Endothelial cell of umbilical vein (primary cell): Measurements from ENCODE around the gene SPRR2E. TPM values are rescaled to one million over a fixed set of nuclear protein-coding genes. Genes with fewer than 3 reads are reported as not detected.
"Not testable (repeated sequence)": the region's sequence is repeated elsewhere in the genome, so short reads cannot be mapped to it uniquely, and the experiment has no call there.

Source experiments
- BruUV-seq: library from RNA; stranded (reverse); fragments of 400-500 nt; replicated peaks from 2 replicates; lab custom pipeline; 2021; lab: Mats Ljungman, UMichigan
- CTCF ChIA-PET: fragments of 300-600, 350-600 bp; sonication (Branson Sonifier 250); formaldehyde crosslinking; loops from one replicate; lab custom pipeline; 2021; ENCODE audit warnings: antibody characterized with exemption, inconsistent platforms; lab: Charles Lee
- POLR2A ChIA-PET: fragments of 300-600, 350-600 bp; sonication (Branson Sonifier 250); formaldehyde crosslinking; loops from one replicate; lab custom pipeline; 2021; ENCODE audit warnings: antibody characterized with exemption, inconsistent platforms; lab: Charles Lee
- DNase-seq: peaks from one replicate; pipeline ENCODE4 v3.0.0-alpha.2; 2011; ENCODE audit warnings: low read depth, low spot score
- FAIRE-seq: peaks from 2 replicates; lab custom pipeline; 2011; peaks lifted over from hg19 to GRCh38; lab: Jason Lieb, UNC
- H2AFZ ChIP-seq: 2 replicates; pipeline ENCODE4 v1.6.0; 2012; ENCODE audit warnings: low read depth, low read length, control low read depth, inconsistent platforms
- H3K27ac ChIP-seq: 2 replicates; pipeline ENCODE4 v1.5.1; 2011; ENCODE audit warnings: low read depth, mild to moderate bottlenecking, control low read depth, low read length, moderate library complexity; ENCODE audit not compliant: insufficient read depth
- H3K27me3 ChIP-seq, 2 experiments: 2 replicates each; pipeline versions ENCODE4 v1.6.0 to v1.6.1; 2011; ENCODE audit warnings: low read length in 2 of 2, mixed read lengths in 1 of 2; ENCODE audit not compliant: control insufficient read depth in 2 of 2, insufficient read depth in 2 of 2
- H3K36me3 ChIP-seq, 2 experiments: 2 replicates in 1 of 2; 3 replicates in 1 of 2; pipeline ENCODE4 v1.5.1; 2011; ENCODE audit warnings: low read length in 2 of 2, mild to moderate bottlenecking in 1 of 2, moderate library complexity in 1 of 2; ENCODE audit not compliant: control insufficient read depth in 2 of 2, insufficient read depth in 2 of 2; ENCODE audit errors: extremely low read depth in 1 of 2
- H3K4me1 ChIP-seq: 3 replicates; pipeline ENCODE4 v1.5.1; 2011; ENCODE audit warnings: mild to moderate bottlenecking, low read length; ENCODE audit not compliant: control insufficient read depth, insufficient read depth; ENCODE audit errors: extremely low read depth
- H3K4me2 ChIP-seq: 2 replicates; pipeline ENCODE4 v1.6.1; 2011; ENCODE audit warnings: low read length, control low read depth, mixed read lengths; ENCODE audit not compliant: insufficient read depth
- H3K4me3 ChIP-seq, 3 experiments: fragments of 200-600 bp in 1 of 3; sonication (generic), shearing (Covaris generic) in 1 of 3; replicated peaks in 1 of 3; 2 replicates each; pipeline ENCODE4 v1.5.1; 2011 to 2016; ENCODE audit warnings: control low read depth in 3 of 3, low read length in 3 of 3, mild to moderate bottlenecking in 2 of 3, inconsistent platforms in 1 of 3, low read depth in 1 of 3, moderate library complexity in 1 of 3; ENCODE audit not compliant: insufficient read depth in 1 of 3
- H3K79me2 ChIP-seq: 2 replicates; pipeline ENCODE4 v1.6.0; 2012; ENCODE audit warnings: low read length, inconsistent platforms; ENCODE audit not compliant: control insufficient read depth, insufficient read depth
- H3K9ac ChIP-seq: replicated peaks from 2 replicates; pipeline ENCODE3; 2011; ENCODE audit warnings: low read length, control low read depth; ENCODE audit not compliant: insufficient read depth; ENCODE audit errors: extremely low read depth
- H3K9me1 ChIP-seq: replicated peaks from 3 replicates; pipeline ENCODE4 v1.6.0; 2011; ENCODE audit warnings: mild to moderate bottlenecking, low read length; ENCODE audit not compliant: control insufficient read depth, insufficient read depth; ENCODE audit errors: extremely low read depth
- H3K9me3 ChIP-seq: replicated peaks from 2 replicates; pipeline ENCODE4 v1.5.1; 2012; ENCODE audit warnings: low read length, inconsistent platforms; ENCODE audit not compliant: control insufficient read depth, insufficient read depth
- H4K20me1 ChIP-seq: replicated peaks from 2 replicates; pipeline ENCODE3; 2011; ENCODE audit warnings: mild to moderate bottlenecking, low read length; ENCODE audit not compliant: control insufficient read depth, insufficient read depth; ENCODE audit errors: extremely low read depth
- CTCF ChIP-seq, 2 donors: IDR thresholded peaks; 1 replicate in 1 of 2; 2 replicates in 1 of 2; pipeline ENCODE4 v1.5.1; 2011; ENCODE audit warnings: low read length in 2 of 2, mild to moderate bottlenecking in 2 of 2, moderate library complexity in 2 of 2, control low read depth in 1 of 2, inconsistent platforms in 1 of 2, low read depth in 1 of 2; ENCODE audit not compliant: insufficient read depth in 1 of 2; ENCODE audit errors: extremely low read depth in 1 of 2
- EZH2 ChIP-seq: IDR thresholded peaks from 2 replicates; pipeline ENCODE4 v1.6.1; 2012; ENCODE audit warnings: borderline replicate concordance, low read depth, mild to moderate bottlenecking, moderate library complexity, low read length, inconsistent platforms; ENCODE audit not compliant: severe bottlenecking
- FOS ChIP-seq: IDR thresholded peaks from 2 replicates; pipeline ENCODE4 v1.6.1; 2011; ENCODE audit warnings: mild to moderate bottlenecking, low read length, moderate library complexity, borderline replicate concordance; ENCODE audit not compliant: insufficient read depth
- GATA2 ChIP-seq: IDR thresholded peaks from 2 replicates; pipeline ENCODE4 v1.7.0; 2011; ENCODE audit warnings: low read depth, mild to moderate bottlenecking, moderate library complexity, mixed read lengths, low read length; ENCODE audit not compliant: insufficient read length, insufficient read depth
- JUN ChIP-seq: IDR thresholded peaks from 2 replicates; pipeline ENCODE4 v1.6.1; 2011; ENCODE audit warnings: borderline replicate concordance, low read depth; ENCODE audit not compliant: insufficient read length, insufficient read depth
- MAX ChIP-seq: IDR thresholded peaks from 2 replicates; pipeline ENCODE4 v1.6.1; 2011; ENCODE audit not compliant: insufficient read depth, insufficient read length
- MYC ChIP-seq: IDR thresholded peaks from one replicate; pipeline ENCODE4 v1.6.1; 2011; ENCODE audit warnings: mild to moderate bottlenecking, low read depth, low read length
- POLR2A ChIP-seq: IDR thresholded peaks from 2 replicates; pipeline ENCODE4 v1.6.1; 2012; ENCODE audit warnings: low read depth, mild to moderate bottlenecking, control low read depth, low read length
- POLR2AphosphoS5 ChIP-seq: IDR thresholded peaks from 2 replicates; pipeline ENCODE4 v1.6.1; 2012; ENCODE audit warnings: low read depth, mild to moderate bottlenecking, control low read depth, low read length, moderate library complexity; ENCODE audit not compliant: insufficient read depth
- dilution Hi-C: fragments of 300-500 bp; cut with MboI; formaldehyde crosslinking; loops from one replicate; pipeline ENCODE4 v1.15.0; 2019; ENCODE audit warnings: low sequenced_read_pairs; ENCODE audit not compliant: extremely low pct_ligation_motif_present
- intact Hi-C: fragments of 100-400 bp; cut with micrococcal nuclease; formaldehyde crosslinking; loops from one replicate; pipeline ENCODE4 v1.10.0; 2022
- polyA plus RNA-seq, 4 experiments: library from polyadenylated mRNA; depleted of rRNA in 3 of 4; stranded (reverse) in 3 of 4; unstranded in 1 of 4; fragments of >200 nt; gene quantifications; 2 replicates each; pipeline versions ENCODE4 v1.2.1 to v1.2.3, GENCODE V29; 2011 to 2012; ENCODE audit warnings: missing spikeins in 1 of 4
- total RNA-seq: library from RNA; stranded (reverse); gene quantifications from 2 replicates; pipeline ENCODE4 v1.2.3, GENCODE V29; 2021

SPRR2E gene
- total and polyA plus RNA-seq, 2 donors (not counting 3 experiments of a cell fraction or from before 2014, with no cell fraction given): not detected

GRCh38 chr1:153113416-153113815, 19.1 kb upstream of the SPRR2E start, which contains the start of gene SPRR2F:
TSS of gene SPRR2F (minus strand) at chr1:153113516. CDS start at chr1:153112733, 783 bp downstream.
- H3K36me3 ChIP-seq: no peaks in the 10 kb centered on the region
- no peaks in the 10 kb centered on the region for H3K9me3 ChIP-seq
- H3K4me1 ChIP-seq: no peaks in the 10 kb centered on the region
- no peaks in the 10 kb centered on the region for H3K9me1 ChIP-seq
- no peak within 1 kb of the TSS for H3K4me2 ChIP-seq
- no peaks in the 10 kb centered on the region for H3K79me2 ChIP-seq
- H3K4me3 ChIP-seq: no peak within 1 kb of the TSS
- H2AFZ ChIP-seq: no peak within 1 kb of the TSS
- ChIA-PET CTCF (no interaction called here), POLR2A (no interaction called here)
- dilution Hi-C loops: no loop called here
- H3K9ac ChIP-seq: no peak within 1 kb of the TSS
- no peak within 1 kb of the TSS for H3K27ac ChIP-seq
- intact Hi-C loops: no loop called here
- no peaks in the 10 kb centered on the region for H4K20me1 ChIP-seq
- DNase-seq (no peak), FAIRE-seq (no peak)
- TF ChIP-seq GATA2 (no peak), POLR2AphosphoS5 (no peak), MAX (no peak), EZH2 (no peak), JUN (no peak), POLR2A (no peak), MYC (no peak), FOS (no peak), CTCF (IDR thresholded peaks at IDR 0.05; ENCODE audit: extremely low read depth in 1 of 2, insufficient read depth in 1 of 2, low read depth in 1 of 2, low read length in 2 of 2) (no peak)
- no TSS peak for BruUV-seq
- H3K27me3 ChIP-seq: no peaks in the 10 kb centered on the region

- H2AFZ ChIP-seq, H3K9ac ChIP-seq, H3K36me3 ChIP-seq, H3K4me2 ChIP-seq, BruUV-seq, dilution Hi-C loops, FAIRE-seq, H3K4me3 ChIP-seq, H3K9me1 ChIP-seq, DNase-seq, H3K4me1 ChIP-seq, intact Hi-C loops, H3K9me3 ChIP-seq, H3K79me2 ChIP-seq, H3K27me3 ChIP-seq, CTCF ChIA-PET, POLR2A ChIA-PET, H3K27ac ChIP-seq, H4K20me1 ChIP-seq: not testable (repeated sequence)
These were observed 18.1 kb upstream of the SPRR2E start for GRCh38 chr1:153112454-153112853.
